Measurements from ENCODE around the gene CACNA1G. TPM values are rescaled to one million over a fixed set of nuclear protein-coding genes. Genes with fewer than 3 reads are reported as not detected.
A peak's percentile ranks its signal among the peaks of the same experiment; 100 is the strongest.

CACNA1G gene
- total and polyA plus RNA-seq, 2 donors (not counting 1 experiment from before 2014, with no cell fraction given), result 0.08 to 0.99 TPM

DNA sequence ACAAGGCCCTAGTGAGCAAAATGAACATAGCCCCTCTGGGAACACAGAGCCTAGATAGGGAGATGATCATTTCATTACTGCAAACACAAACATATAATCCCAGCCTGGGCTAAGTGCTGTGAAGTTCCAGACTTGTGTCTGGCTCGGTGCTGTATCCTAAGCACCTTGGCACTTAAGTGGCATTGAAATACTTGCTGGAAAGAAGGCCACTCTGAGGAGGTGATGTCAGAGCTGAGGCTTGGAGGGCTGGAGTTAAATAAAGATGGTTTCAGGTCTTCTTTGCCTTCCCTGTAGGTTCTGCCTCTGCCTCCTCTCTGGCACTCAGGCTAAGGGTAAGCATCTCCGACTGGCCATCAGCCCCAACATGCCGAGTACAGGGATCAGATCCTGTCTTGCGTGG lies 2.4 kb upstream of the CACNA1G start:
- Histone ChIP-seq H2AFZ (ENCODE audit: low read length) (no peak overlapping the region), H4K20me1 (ENCODE audit: control insufficient read depth, extremely low read depth, insufficient read depth, low read length) (no peaks in the 10 kb centered on the region), H3K9me3 (ENCODE audit: control insufficient read depth, insufficient read depth, low read depth, low read length) (no peaks in the 10 kb centered on the region), H3K9ac (ENCODE audit: insufficient read depth, low read length) (no peak overlapping the region), H3K79me2 (ENCODE audit: control insufficient read depth, insufficient read depth, low read length) (no peaks in the 10 kb centered on the region), H3K36me3 (ENCODE audit: control insufficient read depth, insufficient read depth, low read length) (peaks cover 2% of the 10 kb centered on the region), H3K4me1 (ENCODE audit: control insufficient read depth, extremely low read depth, insufficient read depth, low read length) (peaks cover 7% of the 10 kb centered on the region), H3K27ac (ENCODE audit: insufficient read depth, low read length) (no peak overlapping the region), H3K4me2 (ENCODE audit: extremely low read depth, insufficient read depth, low read length) (no peak overlapping the region), H3K4me3 (replicated peaks in 1 of 4; ENCODE audit: control extremely low read depth in 1 of 4, insufficient read depth in 1 of 4, low read depth in 3 of 4, low read length in 4 of 4) (no peak overlapping the region), H3K27me3 (ENCODE audit: control insufficient read depth, insufficient read depth, low read length) (peaks cover 35% of the 10 kb centered on the region)
- no peak for TF ChIP-seq EZH2 (IDR thresholded peaks at IDR 0.05; ENCODE audit: low read length, missing control alignments)
- TF ChIP-seq, protein P1, sequence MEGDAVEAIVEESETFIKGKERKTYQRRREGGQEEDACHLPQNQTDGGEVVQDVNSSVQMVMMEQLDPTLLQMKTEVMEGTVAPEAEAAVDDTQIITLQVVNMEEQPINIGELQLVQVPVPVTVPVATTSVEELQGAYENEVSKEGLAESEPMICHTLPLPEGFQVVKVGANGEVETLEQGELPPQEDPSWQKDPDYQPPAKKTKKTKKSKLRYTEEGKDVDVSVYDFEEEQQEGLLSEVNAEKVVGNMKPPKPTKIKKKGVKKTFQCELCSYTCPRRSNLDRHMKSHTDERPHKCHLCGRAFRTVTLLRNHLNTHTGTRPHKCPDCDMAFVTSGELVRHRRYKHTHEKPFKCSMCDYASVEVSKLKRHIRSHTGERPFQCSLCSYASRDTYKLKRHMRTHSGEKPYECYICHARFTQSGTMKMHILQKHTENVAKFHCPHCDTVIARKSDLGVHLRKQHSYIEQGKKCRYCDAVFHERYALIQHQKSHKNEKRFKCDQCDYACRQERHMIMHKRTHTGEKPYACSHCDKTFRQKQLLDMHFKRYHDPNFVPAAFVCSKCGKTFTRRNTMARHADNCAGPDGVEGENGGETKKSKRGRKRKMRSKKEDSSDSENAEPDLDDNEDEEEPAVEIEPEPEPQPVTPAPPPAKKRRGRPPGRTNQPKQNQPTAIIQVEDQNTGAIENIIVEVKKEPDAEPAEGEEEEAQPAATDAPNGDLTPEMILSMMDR (conservative IDR thresholded peaks at IDR 0.05 in 1 of 2, IDR thresholded peaks at IDR 0.05 in 1 of 2; ENCODE audit: low read depth in 1 of 2, low read length in 2 of 2), result no peak
- DNase-seq (ENCODE audit: low read depth in 2 of 2), result no peak

DNA sequence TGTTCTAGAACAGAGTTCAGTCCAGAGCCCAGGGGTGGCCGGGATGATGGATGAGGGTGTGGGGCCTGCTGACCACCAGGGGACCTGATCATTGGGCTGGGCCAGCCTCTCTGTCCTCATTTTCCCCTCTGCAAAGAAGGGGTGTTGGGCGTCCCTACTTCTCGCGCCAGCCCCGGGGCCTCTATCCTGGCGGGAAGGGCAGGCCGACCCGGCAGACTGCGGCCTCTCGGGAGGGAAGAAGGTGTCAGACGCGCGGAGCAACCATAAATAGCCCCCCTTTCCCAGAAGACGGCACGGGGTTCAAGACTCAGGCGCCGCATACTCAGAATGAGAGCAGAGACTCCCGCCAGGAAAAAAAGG lies 2.0 kb upstream of the CACNA1G start:
- Histone ChIP-seq H2AFZ (ENCODE audit: low read length) (no peak overlapping the region), H3K9me3 (ENCODE audit: control insufficient read depth, insufficient read depth, low read depth, low read length) (no peaks in the 10 kb centered on the region), H3K27ac (ENCODE audit: insufficient read depth, low read length) (no peak overlapping the region), H3K9ac (ENCODE audit: insufficient read depth, low read length) (no peak overlapping the region), H3K79me2 (ENCODE audit: control insufficient read depth, insufficient read depth, low read length) (no peaks in the 10 kb centered on the region), H3K4me2 (ENCODE audit: extremely low read depth, insufficient read depth, low read length) (no peak overlapping the region), H4K20me1 (ENCODE audit: control insufficient read depth, extremely low read depth, insufficient read depth, low read length) (no peaks in the 10 kb centered on the region), H3K4me3 (replicated peaks in 1 of 4; ENCODE audit: control extremely low read depth in 1 of 4, insufficient read depth in 1 of 4, low read depth in 3 of 4, low read length in 4 of 4) (no peak overlapping the region), H3K4me1 (ENCODE audit: control insufficient read depth, extremely low read depth, insufficient read depth, low read length) (peaks cover 7% of the 10 kb centered on the region), H3K27me3 (ENCODE audit: control insufficient read depth, insufficient read depth, low read length) (peaks cover 40% of the 10 kb centered on the region), H3K36me3 (ENCODE audit: control insufficient read depth, insufficient read depth, low read length) (peaks cover 2% of the 10 kb centered on the region)
- DNase-seq (ENCODE audit: low read depth in 2 of 2), result no peak
- TF ChIP-seq, protein P1 (conservative IDR thresholded peaks at IDR 0.05 in 1 of 2, IDR thresholded peaks at IDR 0.05 in 1 of 2; ENCODE audit: low read depth in 1 of 2, low read length in 2 of 2), result no peak
- no peak for TF ChIP-seq EZH2 (IDR thresholded peaks at IDR 0.05; ENCODE audit: low read length, missing control alignments)

DNA sequence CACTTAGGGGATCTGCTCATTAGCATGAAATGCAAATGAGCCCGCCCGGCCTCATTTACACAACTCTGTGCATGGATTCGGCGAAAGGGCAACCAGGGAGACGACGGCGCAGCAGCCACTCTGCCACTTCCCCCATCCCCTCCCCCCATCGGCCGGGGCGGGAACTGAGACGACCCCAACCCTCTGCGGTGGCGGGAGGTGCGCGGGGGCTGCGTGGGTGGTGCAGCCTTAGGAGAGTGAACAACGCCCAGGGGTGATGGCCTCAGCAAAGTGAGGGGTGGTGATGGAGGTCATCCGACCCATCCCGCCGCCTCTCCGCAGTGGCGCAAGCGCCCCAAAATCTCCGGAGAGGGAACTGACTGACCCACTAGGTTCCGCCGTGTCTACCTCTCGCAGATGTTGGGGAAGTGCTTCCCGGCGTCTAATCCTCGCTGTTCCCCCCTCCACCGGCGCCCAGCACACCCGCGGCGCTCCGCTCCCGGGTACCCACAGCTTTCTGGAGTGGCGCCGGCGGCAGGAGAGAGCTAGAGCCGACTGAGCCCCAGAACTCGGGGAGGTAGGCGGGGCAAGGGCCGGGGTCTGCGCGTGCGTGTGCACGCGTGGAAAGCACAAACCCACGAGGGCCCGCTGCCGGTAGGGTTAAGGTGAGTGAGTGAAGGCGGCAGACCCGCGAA lies 1.4 kb upstream of the CACNA1G start:
- Histone ChIP-seq H3K4me3 (replicated peaks in 1 of 4; ENCODE audit: control extremely low read depth in 1 of 4, insufficient read depth in 1 of 4, low read depth in 3 of 4, low read length in 4 of 4) (peak overlapping the region in 1 of 4 experiments; percentile 60), H3K36me3 (ENCODE audit: control insufficient read depth, insufficient read depth, low read length) (peaks cover 2% of the 10 kb centered on the region), H3K27me3 (ENCODE audit: control insufficient read depth, insufficient read depth, low read length) (peaks cover 45% of the 10 kb centered on the region), H3K9me3 (ENCODE audit: control insufficient read depth, insufficient read depth, low read depth, low read length) (no peaks in the 10 kb centered on the region), H3K9ac (ENCODE audit: insufficient read depth, low read length) (no peak overlapping the region), H3K4me2 (ENCODE audit: extremely low read depth, insufficient read depth, low read length) (no peak overlapping the region), H3K4me1 (ENCODE audit: control insufficient read depth, extremely low read depth, insufficient read depth, low read length) (peaks cover 8% of the 10 kb centered on the region), H2AFZ (ENCODE audit: low read length) (no peak overlapping the region), H3K79me2 (ENCODE audit: control insufficient read depth, insufficient read depth, low read length) (no peaks in the 10 kb centered on the region), H3K27ac (ENCODE audit: insufficient read depth, low read length) (no peak overlapping the region), H4K20me1 (ENCODE audit: control insufficient read depth, extremely low read depth, insufficient read depth, low read length) (no peaks in the 10 kb centered on the region)
- TF ChIP-seq, protein P1 (conservative IDR thresholded peaks at IDR 0.05 in 1 of 2, IDR thresholded peaks at IDR 0.05 in 1 of 2; ENCODE audit: low read depth in 1 of 2, low read length in 2 of 2), result no peak
- TF ChIP-seq EZH2 (IDR thresholded peaks at IDR 0.05; ENCODE audit: low read length, missing control alignments), result peak; percentile 86
- DNase-seq (ENCODE audit: low read depth in 2 of 2), result no peak

Data from fibroblast of lung (primary cell).